Activated naive CD8-positive, alpha-beta T cell treated with anti-CD3 and anti-CD28 coated beads, Interleukin-2, amount 50 U/mL, for 24 hours (primary cell): ENCODE measurements around the gene PEPD.

Source experiments
- ATAC-seq: fragments of 150-1000 bp; cut with Tn5 transposase; one replicate; pipeline ENCODE4 v1.10.0; 2021
- DNase-seq: peaks from one replicate; pipeline ENCODE4 v3.0.0; 2021
- H3K27ac Mint-ChIP-seq: one replicate; pipeline ENCODE4 v1.8.0; 2021; ENCODE audit warnings: mild to moderate bottlenecking, mixed read lengths
- H3K27me3 Mint-ChIP-seq: one replicate; pipeline ENCODE4 v1.8.0; 2021; ENCODE audit warnings: mixed read lengths
- H3K36me3 Mint-ChIP-seq: one replicate; pipeline ENCODE4 v1.8.0; 2021; ENCODE audit warnings: low read depth, mixed read lengths
- H3K4me1 Mint-ChIP-seq: one replicate; pipeline ENCODE4 v1.8.0; 2021; ENCODE audit warnings: mixed read lengths
- H3K4me3 Mint-ChIP-seq: one replicate; pipeline ENCODE4 v1.8.0; 2021; ENCODE audit warnings: mild to moderate bottlenecking, moderate library complexity, mixed read lengths
- H3K9me3 Mint-ChIP-seq: one replicate; pipeline ENCODE4 v1.8.0; 2021; ENCODE audit warnings: mixed read lengths

The PEPD gene

DNA sequence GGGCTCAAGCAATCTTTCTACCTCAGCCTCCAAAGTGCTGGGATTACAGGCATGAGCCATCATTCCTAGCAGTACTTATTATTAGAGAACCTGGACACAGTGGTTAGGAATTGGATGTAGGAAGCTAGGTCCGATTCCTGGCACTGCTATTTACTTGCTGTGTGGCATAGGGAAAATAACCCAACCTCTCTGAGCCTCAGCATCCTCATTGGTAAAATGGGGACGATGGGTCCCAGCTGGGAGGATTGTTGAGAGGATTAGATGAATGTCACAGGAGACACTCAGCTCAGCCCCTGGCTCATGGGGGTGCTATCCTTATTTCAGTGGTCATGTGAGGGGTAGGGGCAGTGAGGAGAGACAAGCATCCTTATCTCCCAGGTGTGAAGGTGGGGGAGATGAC lies 6.8 kb upstream of the PEPD start:
- H3K4me3 Mint-ChIP-seq = no peak overlapping the region
- peaks cover 11% of the 10 kb centered on the region for H3K27me3 Mint-ChIP-seq
- H3K9me3 Mint-ChIP-seq = no peaks in the 10 kb centered on the region
- no peaks in the 10 kb centered on the region for H3K4me1 Mint-ChIP-seq
- DNase-seq (no peak), ATAC-seq (no peak)
- no peaks in the 10 kb centered on the region for H3K36me3 Mint-ChIP-seq
- H3K27ac Mint-ChIP-seq = no peak overlapping the region

DNA sequence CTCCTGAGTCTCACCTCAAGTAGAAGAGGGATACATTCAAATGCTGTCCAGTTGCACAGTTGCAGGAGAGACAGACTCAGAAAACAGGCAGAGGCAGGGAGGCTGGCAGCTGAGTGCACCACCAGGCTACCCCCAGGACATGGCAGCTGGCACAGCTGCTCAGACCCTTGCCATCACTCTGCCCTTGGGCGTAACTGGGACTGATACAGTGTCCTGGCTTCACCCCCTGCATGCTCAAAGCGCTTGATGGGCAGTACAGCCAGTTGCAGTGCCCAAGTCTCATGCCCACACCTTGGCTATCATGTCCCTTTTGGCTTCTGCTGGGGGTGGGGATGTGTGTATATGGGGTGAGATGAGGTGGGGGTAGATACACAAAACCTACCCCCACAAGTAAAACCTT lies 5.5 kb upstream of the PEPD start:
- H3K27ac Mint-ChIP-seq = no peak overlapping the region
- DNase-seq (no peak), ATAC-seq (no peak)
- H3K36me3 Mint-ChIP-seq = no peaks in the 10 kb centered on the region
- peaks cover 11% of the 10 kb centered on the region for H3K27me3 Mint-ChIP-seq
- peaks cover 4% of the 10 kb centered on the region for H3K4me1 Mint-ChIP-seq
- no peaks in the 10 kb centered on the region for H3K9me3 Mint-ChIP-seq
- H3K4me3 Mint-ChIP-seq = no peak overlapping the region

DNA sequence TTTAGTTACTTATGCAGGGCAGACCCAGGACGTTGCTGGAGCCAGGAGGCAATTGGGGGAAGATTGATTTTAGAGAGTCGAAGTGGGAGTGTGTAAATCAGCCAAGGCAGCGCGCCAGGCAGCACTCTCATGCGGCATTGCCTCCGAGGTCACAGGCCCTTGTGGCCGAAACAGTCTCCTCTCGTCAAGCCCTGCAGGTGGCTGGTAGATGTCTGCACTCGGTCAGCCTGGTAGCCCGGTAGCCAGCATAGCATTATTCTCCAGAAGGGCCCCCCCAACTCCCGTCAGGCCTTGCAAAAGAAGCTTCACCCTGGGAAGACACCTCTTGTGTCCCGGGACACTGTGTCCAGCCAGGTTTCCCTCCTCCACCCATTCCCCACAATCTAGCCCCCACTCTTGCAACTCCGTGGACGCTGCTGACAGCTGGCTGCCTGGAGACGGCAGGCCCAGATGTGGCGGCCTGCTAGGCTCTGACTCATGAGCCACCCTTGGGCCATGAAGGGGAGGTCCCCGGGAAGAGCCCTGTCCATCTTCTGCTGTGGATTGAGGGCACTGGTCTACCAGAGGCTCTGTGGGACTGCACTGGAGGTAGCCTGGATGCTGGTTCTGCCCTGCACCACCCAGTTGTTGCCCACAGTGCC lies 2.6 kb upstream of the PEPD start:
- H3K4me1 Mint-ChIP-seq = peaks cover 19% of the 10 kb centered on the region
- no peak overlapping the region for H3K4me3 Mint-ChIP-seq
- no peak overlapping the region for H3K27ac Mint-ChIP-seq
- no peaks in the 10 kb centered on the region for H3K9me3 Mint-ChIP-seq
- no peaks in the 10 kb centered on the region for H3K36me3 Mint-ChIP-seq
- ATAC-seq (no peak), DNase-seq (no peak)
- H3K27me3 Mint-ChIP-seq = peaks cover 6% of the 10 kb centered on the region

DNA sequence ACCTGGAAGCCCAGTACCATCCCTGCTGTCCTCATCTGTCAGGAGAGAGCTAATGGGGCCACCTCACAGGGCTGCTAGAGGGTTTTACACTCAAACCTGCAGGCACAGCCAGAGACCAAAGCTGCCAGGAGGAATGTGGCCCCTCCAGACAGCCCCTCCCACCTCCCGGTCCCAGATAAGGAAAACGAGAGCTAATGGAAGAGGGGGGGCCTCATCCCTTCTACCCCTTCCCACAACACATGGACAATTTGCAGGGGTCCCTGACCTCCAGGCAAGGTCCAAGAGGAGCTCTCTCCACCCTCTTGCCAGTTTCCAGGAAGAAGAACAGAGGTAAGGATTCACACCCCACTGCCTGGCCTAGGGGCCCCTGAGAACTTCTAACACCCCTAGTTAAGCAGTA lies 1.6 kb upstream of the PEPD start:
- peaks cover 20% of the 10 kb centered on the region for H3K4me1 Mint-ChIP-seq
- no peak for DNase-seq
- no peak for ATAC-seq
- H3K4me3 Mint-ChIP-seq = no peak overlapping the region
- no peaks in the 10 kb centered on the region for H3K36me3 Mint-ChIP-seq
- H3K27ac Mint-ChIP-seq = no peak overlapping the region
- no peaks in the 10 kb centered on the region for H3K9me3 Mint-ChIP-seq
- H3K27me3 Mint-ChIP-seq = peaks cover 6% of the 10 kb centered on the region

DNA sequence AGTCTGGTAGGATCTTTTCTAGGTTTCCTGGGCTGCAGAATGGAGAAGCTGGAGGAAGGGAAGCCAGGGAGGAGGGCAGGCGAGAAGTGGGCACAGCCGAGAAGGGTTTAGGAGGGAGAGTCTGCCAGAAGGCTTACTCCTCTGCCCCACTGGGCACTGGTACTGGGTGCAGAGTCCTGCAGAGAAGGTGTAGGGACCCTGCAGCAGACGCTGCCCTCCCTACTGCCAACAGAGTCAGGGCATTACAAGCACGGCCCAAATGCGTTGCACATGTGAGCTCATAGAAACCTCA lies 726 bp upstream of the PEPD start:
- H3K4me3 Mint-ChIP-seq = peak overlapping the region; percentile 91
- no peaks in the 10 kb centered on the region for H3K9me3 Mint-ChIP-seq
- H3K27me3 Mint-ChIP-seq = peaks cover 2% of the 10 kb centered on the region
- no peak overlapping the region for H3K27ac Mint-ChIP-seq
- H3K4me1 Mint-ChIP-seq = peaks cover 20% of the 10 kb centered on the region
- DNase-seq = no peak
- no peaks in the 10 kb centered on the region for H3K36me3 Mint-ChIP-seq
- no peak for ATAC-seq

DNA sequence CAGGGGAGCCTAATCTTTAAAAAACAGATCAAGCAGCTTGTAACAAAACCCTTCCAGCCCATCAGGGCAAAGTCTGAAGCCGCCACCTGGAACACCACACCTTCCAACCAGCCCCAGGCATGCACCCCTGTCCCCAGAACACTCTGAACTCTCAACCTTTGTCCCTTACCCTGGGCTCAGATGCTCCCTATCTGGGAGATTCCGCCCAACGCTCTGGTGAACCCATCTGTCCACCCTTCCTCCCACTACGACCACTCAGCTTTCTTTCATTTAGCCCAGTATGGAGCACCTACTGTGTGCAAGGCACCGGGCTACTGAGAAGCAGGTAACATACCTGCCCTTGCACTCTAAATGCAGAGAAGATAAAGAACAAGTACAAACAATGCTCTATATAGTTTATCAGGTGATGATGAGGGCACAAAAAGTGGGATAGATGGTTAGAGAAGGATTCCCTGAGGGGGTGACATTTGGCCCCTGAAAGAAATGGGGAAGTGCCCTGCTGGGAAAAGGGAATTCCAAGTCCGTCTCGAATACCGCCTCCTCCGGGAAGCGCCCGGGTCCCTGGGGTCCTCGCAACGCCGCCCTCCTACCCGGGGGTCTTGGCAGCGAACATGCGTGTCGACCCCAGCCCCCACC lies 629 bp downstream of the PEPD start:
- Mint-ChIP-seq H3K27ac (peak overlapping the region; percentile 81), H3K4me3 (peak overlapping the region; percentile 91), H3K36me3 (no peaks in the 10 kb centered on the region), H3K9me3 (no peaks in the 10 kb centered on the region), H3K4me1 (peaks cover 20% of the 10 kb centered on the region), H3K27me3 (no peaks in the 10 kb centered on the region)
- ATAC-seq (no peak), DNase-seq (no peak)

DNA sequence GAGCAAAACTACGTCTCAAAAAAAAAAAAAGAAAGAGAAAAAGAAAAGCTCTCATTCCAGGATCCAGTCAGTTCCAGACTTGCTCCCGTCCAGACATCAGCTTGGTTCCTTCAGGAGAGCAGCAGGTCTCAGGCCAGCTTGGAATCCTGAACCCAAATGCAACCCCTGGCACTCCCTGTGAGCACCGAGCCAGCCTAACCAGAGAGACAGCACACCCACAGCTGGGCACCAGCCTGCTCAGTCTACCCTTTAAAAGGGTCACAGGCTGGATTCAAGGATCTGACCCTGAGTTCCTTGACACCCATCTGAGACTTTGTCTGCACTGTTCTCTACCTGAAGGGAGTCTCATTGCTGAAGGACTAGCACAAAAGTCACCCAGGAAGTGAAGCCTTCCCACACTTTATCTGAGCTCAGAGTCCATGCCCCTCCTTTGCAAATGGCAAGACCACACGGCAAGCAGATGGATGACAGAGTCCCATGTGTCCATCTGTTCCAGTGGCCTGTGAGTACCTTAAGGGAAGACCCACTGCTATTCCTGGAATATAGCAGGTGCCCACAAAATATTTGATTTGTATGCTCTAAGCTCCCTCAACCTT lies 1.4 kb downstream of the PEPD start:
- H3K4me1 Mint-ChIP-seq = peaks cover 20% of the 10 kb centered on the region
- H3K36me3 Mint-ChIP-seq = no peaks in the 10 kb centered on the region
- H3K9me3 Mint-ChIP-seq = no peaks in the 10 kb centered on the region
- peak overlapping the region; percentile 43 for H3K27ac Mint-ChIP-seq
- H3K27me3 Mint-ChIP-seq = no peaks in the 10 kb centered on the region
- ATAC-seq = no peak
- H3K4me3 Mint-ChIP-seq = peak overlapping the region; percentile 91
- no peak for DNase-seq

- DNase-seq (no peak), ATAC-seq (no peak)
- Mint-ChIP-seq H3K4me1 (peaks cover 20% of the 10 kb centered on the region), H3K27me3 (no peaks in the 10 kb centered on the region), H3K4me3 (no peak overlapping the region), H3K27ac (no peak overlapping the region), H3K9me3 (no peaks in the 10 kb centered on the region), H3K36me3 (no peaks in the 10 kb centered on the region)
Observed at GRCh38 chr19:33519416-33519815, 2.2 kb downstream of the PEPD start.

DNA sequence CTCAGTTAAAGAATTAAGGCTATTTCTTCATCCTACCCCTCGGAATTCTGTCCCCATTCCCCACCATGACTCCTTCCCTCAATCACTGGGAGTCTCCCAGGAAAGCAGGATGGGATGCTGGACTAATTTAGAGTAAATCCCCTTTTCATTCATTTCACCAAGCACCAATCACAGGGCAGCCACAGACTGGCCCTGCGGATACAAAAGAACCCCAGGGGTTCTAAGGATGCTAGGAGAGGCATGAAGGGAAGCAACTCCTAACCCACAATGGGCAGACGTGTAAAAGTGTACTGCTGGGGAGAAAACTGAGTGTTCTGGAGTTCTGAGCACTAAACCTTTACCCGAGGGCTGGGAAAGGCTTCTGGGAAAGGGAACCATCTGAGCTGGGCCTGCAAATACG lies 3.0 kb downstream of the PEPD start:
- no peak for DNase-seq
- H3K27ac Mint-ChIP-seq = no peak overlapping the region
- H3K4me3 Mint-ChIP-seq = no peak overlapping the region
- no peaks in the 10 kb centered on the region for H3K9me3 Mint-ChIP-seq
- no peaks in the 10 kb centered on the region for H3K27me3 Mint-ChIP-seq
- no peak for ATAC-seq
- H3K4me1 Mint-ChIP-seq = peaks cover 20% of the 10 kb centered on the region
- H3K36me3 Mint-ChIP-seq = no peaks in the 10 kb centered on the region

DNA sequence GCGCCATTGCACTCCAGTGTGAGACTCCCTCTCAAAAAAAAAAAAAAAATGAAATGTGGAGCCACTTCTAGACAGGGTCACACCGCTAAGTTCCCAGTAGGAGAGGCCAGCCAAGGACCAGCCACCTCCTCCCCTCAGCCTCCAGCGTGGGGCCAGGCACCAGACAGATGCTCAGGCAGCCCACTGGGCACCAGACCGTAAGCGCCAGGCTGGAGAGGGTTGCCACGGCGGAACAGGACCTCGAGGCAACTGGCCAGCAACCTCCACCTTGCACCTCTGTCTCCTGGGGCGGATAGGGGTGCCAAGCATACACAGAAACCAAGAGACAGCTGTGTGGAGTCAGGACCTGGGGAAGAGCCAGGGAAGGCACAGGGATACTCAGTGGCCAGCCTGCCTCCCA lies 3.7 kb downstream of the PEPD start:
- H3K36me3 Mint-ChIP-seq = no peaks in the 10 kb centered on the region
- no peaks in the 10 kb centered on the region for H3K9me3 Mint-ChIP-seq
- DNase-seq = no peak
- ATAC-seq = no peak
- H3K27ac Mint-ChIP-seq = no peak overlapping the region
- H3K4me1 Mint-ChIP-seq = peaks cover 20% of the 10 kb centered on the region
- no peak overlapping the region for H3K4me3 Mint-ChIP-seq
- no peaks in the 10 kb centered on the region for H3K27me3 Mint-ChIP-seq

- DNase-seq = no peak
- H3K4me1 Mint-ChIP-seq = peaks cover 12% of the 10 kb centered on the region
- H3K36me3 Mint-ChIP-seq = no peaks in the 10 kb centered on the region
- H3K9me3 Mint-ChIP-seq = no peaks in the 10 kb centered on the region
- no peaks in the 10 kb centered on the region for H3K27me3 Mint-ChIP-seq
- no peak overlapping the region for H3K4me3 Mint-ChIP-seq
- H3K27ac Mint-ChIP-seq = no peak overlapping the region
- ATAC-seq = no peak
Observed at GRCh38 chr19:33515921-33516320, 5.7 kb downstream of the PEPD start.

DNA sequence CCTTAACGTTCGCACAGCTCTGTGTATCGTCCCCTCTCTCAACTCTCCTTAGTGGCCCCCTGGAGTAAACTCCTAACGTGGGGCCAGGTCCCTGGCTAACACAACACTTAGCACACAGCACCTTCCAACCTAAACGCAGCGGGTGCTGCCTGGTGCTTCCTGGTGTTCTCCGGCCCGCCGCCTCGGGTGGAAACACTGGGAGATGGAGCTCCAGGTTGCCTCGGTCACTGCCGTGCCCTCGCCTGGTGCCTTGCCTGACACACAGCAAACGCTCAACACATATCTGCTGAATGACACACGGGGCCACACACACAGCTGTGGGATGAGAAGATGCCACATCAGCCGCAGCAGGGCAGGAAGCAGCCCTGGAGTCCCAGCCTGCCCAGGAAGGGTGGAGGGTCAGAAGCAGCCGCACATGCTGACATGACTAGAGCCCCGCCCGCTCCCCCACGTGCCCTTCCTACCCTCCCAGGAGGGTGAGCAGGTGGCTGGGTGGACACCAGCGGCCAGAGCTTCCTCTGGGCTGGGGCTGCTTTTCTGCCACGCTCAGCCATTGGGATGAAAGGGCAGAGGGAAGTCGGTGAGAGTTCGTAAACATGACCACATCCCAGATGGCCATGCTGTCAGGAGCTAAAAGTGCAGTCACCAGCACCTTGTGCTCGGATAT lies 6.6 kb downstream of the PEPD start:
- Mint-ChIP-seq H3K27ac (no peak overlapping the region), H3K27me3 (no peaks in the 10 kb centered on the region), H3K4me1 (peaks cover 3% of the 10 kb centered on the region), H3K9me3 (no peaks in the 10 kb centered on the region), H3K4me3 (no peak overlapping the region), H3K36me3 (no peaks in the 10 kb centered on the region)
- DNase-seq = no peak
- no peak for ATAC-seq

DNA sequence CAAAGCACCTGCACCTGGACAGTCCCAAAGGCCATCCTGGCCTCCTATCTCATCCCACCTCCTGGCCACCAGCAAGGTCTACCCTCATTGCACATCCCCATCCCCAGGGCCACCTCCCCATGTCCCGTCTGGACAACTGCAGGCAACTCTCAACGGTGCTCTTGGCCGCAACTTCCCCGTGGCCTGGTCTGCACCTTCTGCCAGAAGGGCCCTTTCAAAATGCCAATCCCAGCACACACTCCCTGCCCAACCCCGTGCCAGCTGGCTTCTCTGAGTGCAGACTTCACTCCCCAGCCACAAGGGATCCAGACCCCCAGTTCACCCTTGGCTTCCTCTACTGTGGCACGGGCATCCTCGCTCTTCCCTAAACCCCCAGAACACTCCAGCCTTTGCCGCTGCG lies 8.2 kb downstream of the PEPD start:
- no peak overlapping the region for H3K4me3 Mint-ChIP-seq
- no peaks in the 10 kb centered on the region for H3K27me3 Mint-ChIP-seq
- no peak for DNase-seq
- no peak overlapping the region for H3K27ac Mint-ChIP-seq
- H3K9me3 Mint-ChIP-seq = no peaks in the 10 kb centered on the region
- ATAC-seq = no peak
- no peaks in the 10 kb centered on the region for H3K36me3 Mint-ChIP-seq
- no peaks in the 10 kb centered on the region for H3K4me1 Mint-ChIP-seq

DNA sequence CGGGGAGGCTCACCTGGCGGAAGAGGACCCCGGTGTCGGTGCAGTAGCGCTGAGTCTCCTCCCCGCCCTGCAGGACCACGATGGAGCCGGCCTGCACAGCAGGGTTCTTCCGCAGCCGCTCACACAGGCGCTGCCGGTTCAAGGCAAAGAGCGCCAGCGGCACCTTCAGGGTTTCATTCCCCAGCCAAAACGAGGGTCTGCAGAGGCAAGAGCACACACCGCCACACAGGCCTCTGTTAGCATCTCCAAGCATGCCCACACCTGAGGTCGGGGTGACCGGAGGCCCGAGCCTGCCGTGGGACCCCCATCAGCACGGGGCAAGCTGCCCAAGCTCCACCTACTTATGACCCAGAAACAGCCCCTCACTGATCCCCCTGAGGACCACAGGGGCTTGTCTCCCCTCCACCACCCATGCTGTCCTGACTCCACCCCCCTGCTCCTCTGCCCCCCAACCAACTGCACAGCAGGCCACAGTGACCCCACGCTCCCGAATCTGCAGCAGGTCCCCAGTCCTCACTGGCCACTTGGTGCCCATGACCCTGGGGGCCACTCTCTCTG lies 8.9 kb downstream of the PEPD start:
- no peaks in the 10 kb centered on the region for H3K36me3 Mint-ChIP-seq
- no peak for DNase-seq
- H3K9me3 Mint-ChIP-seq = no peaks in the 10 kb centered on the region
- H3K4me1 Mint-ChIP-seq = no peaks in the 10 kb centered on the region
- ATAC-seq = no peak
- H3K27ac Mint-ChIP-seq = no peak overlapping the region
- no peak overlapping the region for H3K4me3 Mint-ChIP-seq
- H3K27me3 Mint-ChIP-seq = no peaks in the 10 kb centered on the region

GRCh38 chr19:33512021-33512420 lies 9.6 kb downstream of the PEPD start:
- H3K27me3 Mint-ChIP-seq = no peaks in the 10 kb centered on the region
- DNase-seq = no peak

More at GRCh38 chr19:33512021-33512420, 9.6 kb downstream of the PEPD start:
- Mint-ChIP-seq H3K9me3 (no peaks in the 10 kb centered on the region), H3K4me1 (no peaks in the 10 kb centered on the region), H3K36me3 (no peaks in the 10 kb centered on the region), H3K4me3 (no peak overlapping the region), H3K27ac (no peak overlapping the region)
- no peak for ATAC-seq
